Keratinocyte (primary cell): ENCODE results near the gene MDFI. TPM values are rescaled to one million over a fixed set of nuclear protein-coding genes. Genes with fewer than 3 reads are reported as not detected.

ENCODE experiments used
- DNase-seq: peaks from one replicate; pipeline ENCODE4 v3.0.0-alpha.2; 2011; ENCODE audit warnings: low read depth, missing footprints, low spot score
- FAIRE-seq: peaks from 2 replicates; lab custom pipeline; 2011; peaks lifted over from hg19 to GRCh38; lab: Jason Lieb, UNC
- H2AFZ ChIP-seq: 2 replicates; pipeline ENCODE4 v1.6.0; 2012; ENCODE audit warnings: low read length, control low read depth, inconsistent platforms; ENCODE audit not compliant: control insufficient read depth
- H3K27ac ChIP-seq: 2 replicates; pipeline ENCODE4 v1.5.1; 2011; ENCODE audit warnings: low read length; ENCODE audit not compliant: control insufficient read depth, insufficient read depth
- H3K27me3 ChIP-seq: 3 replicates; pipeline ENCODE4 v1.6.0; 2011; ENCODE audit warnings: low read length; ENCODE audit not compliant: control insufficient read depth, insufficient read depth; ENCODE audit errors: extremely low read depth
- H3K36me3 ChIP-seq, 2 experiments: 2 replicates in 1 of 2; 3 replicates in 1 of 2; pipeline ENCODE4 v1.5.1; 2011; ENCODE audit warnings: low read length in 2 of 2, mild to moderate bottlenecking in 1 of 2; ENCODE audit not compliant: control insufficient read depth in 2 of 2, insufficient read depth in 2 of 2; ENCODE audit errors: extremely low read depth in 1 of 2
- H3K4me1 ChIP-seq: 3 replicates; pipeline ENCODE4 v1.5.1; 2011; ENCODE audit warnings: low read length; ENCODE audit not compliant: control insufficient read depth, insufficient read depth; ENCODE audit errors: extremely low read depth
- H3K4me2 ChIP-seq: 3 replicates; pipeline ENCODE4 v1.6.0; 2011; ENCODE audit warnings: low read depth, low read length; ENCODE audit not compliant: control insufficient read depth, insufficient read depth; ENCODE audit errors: extremely low read depth
- H3K4me3 ChIP-seq, 3 experiments: fragments of 200-600 bp in 1 of 3; sonication (generic) in 1 of 3; 2 replicates in 2 of 3; 3 replicates in 1 of 3; pipeline ENCODE4 v1.5.1; 2011 to 2016; ENCODE audit warnings: low read length in 3 of 3, mild to moderate bottlenecking in 3 of 3, control low read depth in 2 of 3, inconsistent platforms in 1 of 3, low read depth in 1 of 3, mixed read lengths in 1 of 3, mixed run types in 1 of 3, moderate library complexity in 1 of 3; ENCODE audit not compliant: control insufficient read depth in 2 of 3, insufficient read depth in 2 of 3; ENCODE audit errors: extremely low read depth in 1 of 3
- H3K79me2 ChIP-seq: 2 replicates; pipeline ENCODE4 v1.6.0; 2012; ENCODE audit warnings: low read length; ENCODE audit not compliant: control insufficient read depth, insufficient read depth
- H3K9ac ChIP-seq: 3 replicates; pipeline ENCODE4 v1.6.0; 2011; ENCODE audit warnings: low read length; ENCODE audit not compliant: control insufficient read depth, insufficient read depth; ENCODE audit errors: extremely low read depth
- H3K9me1 ChIP-seq: 3 replicates; pipeline ENCODE4 v1.6.0; 2011; ENCODE audit warnings: low read length; ENCODE audit not compliant: control insufficient read depth, insufficient read depth; ENCODE audit errors: extremely low read depth
- H3K9me3 ChIP-seq: 2 replicates; pipeline ENCODE4 v1.5.1; 2012; ENCODE audit warnings: low read depth, low read length; ENCODE audit not compliant: control insufficient read depth
- H4K20me1 ChIP-seq: 3 replicates; pipeline ENCODE4 v1.6.0; 2011; ENCODE audit warnings: low read length; ENCODE audit not compliant: control insufficient read depth, insufficient read depth; ENCODE audit errors: extremely low read depth
- CTCF ChIP-seq, 3 experiments: IDR thresholded peaks in 1 of 3; conservative IDR thresholded peaks in 1 of 3; optimal IDR thresholded peaks in 1 of 3; 2 replicates in 2 of 3; 3 replicates in 1 of 3; pipeline versions ENCODE3 to v1.5.1; 2011; ENCODE audit warnings: low read length in 3 of 3, mild to moderate bottlenecking in 3 of 3, moderate library complexity in 2 of 3, control low read depth in 1 of 3, inconsistent platforms in 1 of 3; ENCODE audit not compliant: insufficient read depth in 2 of 3; ENCODE audit errors: extremely low read depth in 1 of 3
- EZH2 ChIP-seq: IDR thresholded peaks from one replicate; pipeline ENCODE4 v1.6.1; 2012; ENCODE audit warnings: inconsistent platforms, mild to moderate bottlenecking, low read length, moderate library complexity
- dilution Hi-C: fragments of 300-500 bp; cut with MboI; formaldehyde crosslinking; loops from one replicate; pipeline ENCODE4 v1.7.0; 2020; ENCODE audit warnings: low sequenced_read_pairs; ENCODE audit not compliant: extremely low pct_ligation_motif_present
- polyA plus RNA-seq, 5 experiments: library from polyadenylated mRNA; depleted of rRNA in 3 of 5; stranded (reverse) in 3 of 5; stranded (forward) in 1 of 5; unstranded in 1 of 5; fragments of >200 nt; gene quantifications; 1 replicate in 1 of 5; 2 replicates in 3 of 5; 3 replicates in 1 of 5; pipeline versions ENCODE4 v1.2.1 to v1.2.3, GENCODE V29; 2011 to 2012; ENCODE audit warnings: missing spikeins in 2 of 5, low read depth in 1 of 5, low replicate concordance in 1 of 5

The MDFI gene
- polyA plus RNA-seq, 1 donor (not counting 4 experiments of a cell fraction or from before 2014, with no cell fraction given) = 60.1 TPM

- no peaks in the 10 kb centered on the region for H3K9me1 ChIP-seq
- H3K9ac ChIP-seq = no peak overlapping the region
- no peak overlapping the region for H3K27ac ChIP-seq
- no peaks in the 10 kb centered on the region for H3K27me3 ChIP-seq
- dilution Hi-C loops = no loop called here
- no peak for DNase-seq
- no peaks in the 10 kb centered on the region for H4K20me1 ChIP-seq
- no peaks in the 10 kb centered on the region for H3K36me3 ChIP-seq
- H2AFZ ChIP-seq = no peak overlapping the region
- H3K4me1 ChIP-seq = peaks cover 28% of the 10 kb centered on the region
- peaks cover 2% of the 10 kb centered on the region for H3K9me3 ChIP-seq
- FAIRE-seq = no peak
- H3K79me2 ChIP-seq = no peaks in the 10 kb centered on the region
- no peak overlapping the region for H3K4me2 ChIP-seq
- H3K4me3 ChIP-seq = no peak overlapping the region
- TF ChIP-seq CTCF (optimal IDR thresholded peaks at IDR 0.05 in 1 of 3, IDR thresholded peaks at IDR 0.05 in 1 of 3, conservative IDR thresholded peaks at IDR 0.05 in 1 of 3; ENCODE audit: extremely low read depth in 1 of 3, insufficient read depth in 2 of 3, low read length in 3 of 3) (no peak), EZH2 (no peak)
These were observed 16.9 kb upstream of the MDFI start for GRCh38 chr6:41621367-41621766.

GRCh38 chr6:41621802-41622201, 16.5 kb upstream of the MDFI start:
- no peak overlapping the region for H2AFZ ChIP-seq
- no peaks in the 10 kb centered on the region for H3K79me2 ChIP-seq
- DNase-seq = no peak
- H3K9me1 ChIP-seq = no peaks in the 10 kb centered on the region
- FAIRE-seq = peak; percentile 23
- H3K9ac ChIP-seq = no peak overlapping the region
- H3K27ac ChIP-seq = peak overlapping the region; percentile 0
- H4K20me1 ChIP-seq = no peaks in the 10 kb centered on the region
- TF ChIP-seq CTCF (optimal IDR thresholded peaks at IDR 0.05 in 1 of 3, IDR thresholded peaks at IDR 0.05 in 1 of 3, conservative IDR thresholded peaks at IDR 0.05 in 1 of 3; ENCODE audit: extremely low read depth in 1 of 3, insufficient read depth in 2 of 3, low read length in 3 of 3) (no peak), EZH2 (no peak)
- peak overlapping the region; percentile 2 for H3K4me2 ChIP-seq
- no peak overlapping the region for H3K4me3 ChIP-seq
- peaks cover 2% of the 10 kb centered on the region for H3K9me3 ChIP-seq
- peaks cover 33% of the 10 kb centered on the region for H3K4me1 ChIP-seq
- no peaks in the 10 kb centered on the region for H3K36me3 ChIP-seq
- dilution Hi-C loops = no loop called here
- no peaks in the 10 kb centered on the region for H3K27me3 ChIP-seq
